GM12878 (cell line): ENCODE data around the gene ALPK1.

ENCODE experiments used
- EP300 ChIP-seq, 2 experiments: fragments of 150-350 bp in 1 of 2; IDR thresholded peaks; 2 replicates each; pipeline ENCODE4 v1.6.1; 2011 to 2012; ENCODE audit warnings: low read depth in 2 of 2, low read length in 2 of 2, borderline replicate concordance in 1 of 2, improper control_type of control experiment in 1 of 2, inconsistent platforms in 1 of 2; ENCODE audit not compliant: control insufficient read depth in 1 of 2
- FOXM1 ChIP-seq: IDR thresholded peaks from 2 replicates; pipeline ENCODE4 v1.6.1; 2012; ENCODE audit warnings: low read depth, mild to moderate bottlenecking, inconsistent platforms, low read length, moderate library complexity
- IRF3 ChIP-seq: fragments of 450-650 bp; IDR thresholded peaks from 2 replicates; pipeline ENCODE4 v1.6.1; 2014; ENCODE audit warnings: mild to moderate bottlenecking
- MAX ChIP-seq: IDR thresholded peaks from 2 replicates; pipeline ENCODE4 v1.6.1; 2012; ENCODE audit warnings: low read depth, low read length, improper control_type of control experiment
- SIN3A ChIP-seq: IDR thresholded peaks from 2 replicates; pipeline ENCODE4 v1.6.1; 2012; ENCODE audit warnings: low read depth, low read length, improper control_type of control experiment
- ZNF622 ChIP-seq: fragments of 450-650 bp; IDR thresholded peaks from 2 replicates; pipeline ENCODE4 v1.6.1; 2017; ENCODE audit warnings: mild to moderate bottlenecking, inconsistent platforms
- TF ChIP-seq, protein P1 (sequence below): IDR thresholded peaks from 2 replicates; pipeline ENCODE4 v1.6.1; 2012; ENCODE audit warnings: low read depth, low read length, improper control_type of control experiment
- TF ChIP-seq, protein P2 (sequence below): IDR thresholded peaks from 2 replicates; pipeline ENCODE4 v1.6.1; 2012; ENCODE audit warnings: mild to moderate bottlenecking, low read depth, low read length

DNA sequence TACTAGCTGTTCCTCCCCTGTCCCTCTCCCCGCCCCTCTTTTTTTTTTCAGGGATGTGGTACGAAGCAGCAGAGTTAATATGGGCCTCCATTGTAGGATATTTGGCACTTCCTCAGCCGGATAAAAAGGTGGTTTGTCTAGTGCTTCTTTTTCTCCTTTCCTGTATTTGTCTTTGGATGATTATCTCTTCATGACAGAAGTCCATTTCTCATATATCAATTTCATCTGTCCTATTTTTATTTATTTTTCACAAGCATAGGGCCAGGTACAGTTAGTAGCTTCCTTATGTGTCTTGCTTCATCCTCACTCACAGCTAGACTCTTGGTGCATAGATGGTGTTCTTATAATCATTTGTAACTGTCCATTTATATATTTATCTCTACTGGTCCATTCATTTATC is 129.2 kb downstream of the ALPK1 start:
- TF ChIP-seq, protein P1, sequence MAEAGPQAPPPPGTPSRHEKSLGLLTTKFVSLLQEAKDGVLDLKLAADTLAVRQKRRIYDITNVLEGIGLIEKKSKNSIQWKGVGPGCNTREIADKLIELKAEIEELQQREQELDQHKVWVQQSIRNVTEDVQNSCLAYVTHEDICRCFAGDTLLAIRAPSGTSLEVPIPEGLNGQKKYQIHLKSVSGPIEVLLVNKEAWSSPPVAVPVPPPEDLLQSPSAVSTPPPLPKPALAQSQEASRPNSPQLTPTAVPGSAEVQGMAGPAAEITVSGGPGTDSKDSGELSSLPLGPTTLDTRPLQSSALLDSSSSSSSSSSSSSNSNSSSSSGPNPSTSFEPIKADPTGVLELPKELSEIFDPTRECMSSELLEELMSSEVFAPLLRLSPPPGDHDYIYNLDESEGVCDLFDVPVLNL, result no peak
- TF ChIP-seq, protein P2, sequence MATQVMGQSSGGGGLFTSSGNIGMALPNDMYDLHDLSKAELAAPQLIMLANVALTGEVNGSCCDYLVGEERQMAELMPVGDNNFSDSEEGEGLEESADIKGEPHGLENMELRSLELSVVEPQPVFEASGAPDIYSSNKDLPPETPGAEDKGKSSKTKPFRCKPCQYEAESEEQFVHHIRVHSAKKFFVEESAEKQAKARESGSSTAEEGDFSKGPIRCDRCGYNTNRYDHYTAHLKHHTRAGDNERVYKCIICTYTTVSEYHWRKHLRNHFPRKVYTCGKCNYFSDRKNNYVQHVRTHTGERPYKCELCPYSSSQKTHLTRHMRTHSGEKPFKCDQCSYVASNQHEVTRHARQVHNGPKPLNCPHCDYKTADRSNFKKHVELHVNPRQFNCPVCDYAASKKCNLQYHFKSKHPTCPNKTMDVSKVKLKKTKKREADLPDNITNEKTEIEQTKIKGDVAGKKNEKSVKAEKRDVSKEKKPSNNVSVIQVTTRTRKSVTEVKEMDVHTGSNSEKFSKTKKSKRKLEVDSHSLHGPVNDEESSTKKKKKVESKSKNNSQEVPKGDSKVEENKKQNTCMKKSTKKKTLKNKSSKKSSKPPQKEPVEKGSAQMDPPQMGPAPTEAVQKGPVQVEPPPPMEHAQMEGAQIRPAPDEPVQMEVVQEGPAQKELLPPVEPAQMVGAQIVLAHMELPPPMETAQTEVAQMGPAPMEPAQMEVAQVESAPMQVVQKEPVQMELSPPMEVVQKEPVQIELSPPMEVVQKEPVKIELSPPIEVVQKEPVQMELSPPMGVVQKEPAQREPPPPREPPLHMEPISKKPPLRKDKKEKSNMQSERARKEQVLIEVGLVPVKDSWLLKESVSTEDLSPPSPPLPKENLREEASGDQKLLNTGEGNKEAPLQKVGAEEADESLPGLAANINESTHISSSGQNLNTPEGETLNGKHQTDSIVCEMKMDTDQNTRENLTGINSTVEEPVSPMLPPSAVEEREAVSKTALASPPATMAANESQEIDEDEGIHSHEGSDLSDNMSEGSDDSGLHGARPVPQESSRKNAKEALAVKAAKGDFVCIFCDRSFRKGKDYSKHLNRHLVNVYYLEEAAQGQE, result no peak
- TF ChIP-seq EP300 (IDR thresholded peaks at IDR 0.05; ENCODE audit: borderline replicate concordance in 1 of 2, control insufficient read depth in 1 of 2, low read depth in 2 of 2, low read length in 2 of 2) (no peak), IRF3 (no peak), MAX (no peak), FOXM1 (no peak), ZNF622 (no peak), SIN3A (no peak)
